Panc1 (cell line): ENCODE data around the gene IQSEC2. TPM values are rescaled to one million over a fixed set of nuclear protein-coding genes. Genes with fewer than 3 reads are reported as not detected.

Source experiments
- ATAC-seq: fragments of 200-7000 bp; cut with Tn5 transposase; 2 replicates; pipeline ENCODE4 v1.9.1; 2020; ENCODE audit warnings: mild to moderate bottlenecking, moderate library complexity
- BruUV-seq: library from RNA; stranded (reverse); fragments of 400-500 nt; replicated peaks from 2 replicates; lab custom pipeline; 2021; lab: Mats Ljungman, UMichigan
- CTCF ChIA-PET: fragments of 300-600 bp; sonication (Branson Sonifier 250); formaldehyde crosslinking; loops from one replicate; lab custom pipeline; 2022; ENCODE audit warnings: antibody characterized with exemption; lab: Charles Lee
- POLR2A ChIA-PET: fragments of 300-600 bp; sonication (Branson Sonifier 250); formaldehyde crosslinking; loops from one replicate; lab custom pipeline; 2022; ENCODE audit warnings: antibody characterized with exemption; lab: Charles Lee
- DNase-seq: peaks from one replicate; pipeline ENCODE4 v3.0.0-alpha.2; 2010; ENCODE audit warnings: low read depth, low spot score
- H3K27ac ChIP-seq: 2 replicates; pipeline ENCODE4 v1.5.1; 2011; ENCODE audit warnings: mild to moderate bottlenecking, low read length, inconsistent platforms
- H3K27me3 ChIP-seq: fragments of 200-500 bp; sonication (Bioruptor generic); 2 replicates; pipeline ENCODE4 v1.6.0; 2014; ENCODE audit warnings: low read length, inconsistent platforms; ENCODE audit not compliant: control insufficient read depth, insufficient read depth
- H3K36me3 ChIP-seq: fragments of 200-500 bp; sonication (Bioruptor generic); 2 replicates; pipeline ENCODE4 v1.5.1; 2014; ENCODE audit warnings: inconsistent platforms, mild to moderate bottlenecking, low read length, moderate library complexity; ENCODE audit not compliant: control insufficient read depth, insufficient read depth
- H3K4me1 ChIP-seq: 2 replicates; pipeline ENCODE4 v1.5.1; 2011; ENCODE audit warnings: inconsistent platforms, mild to moderate bottlenecking, low read length, moderate library complexity; ENCODE audit not compliant: control insufficient read depth, insufficient read depth
- H3K4me3 ChIP-seq, 2 experiments: 2 replicates each; pipeline ENCODE4 v1.5.1; 2011 to 2012; ENCODE audit warnings: low read depth in 2 of 2, low read length in 2 of 2, mild to moderate bottlenecking in 2 of 2, inconsistent platforms in 1 of 2, moderate library complexity in 1 of 2
- H3K9me3 ChIP-seq: fragments of 200-500 bp; sonication (Bioruptor generic); 2 replicates; pipeline ENCODE4 v1.5.1; 2014; ENCODE audit warnings: low read depth, mild to moderate bottlenecking, inconsistent platforms, low read length, moderate library complexity; ENCODE audit not compliant: control insufficient read depth, insufficient read depth
- CTCF ChIP-seq: fragments of 450-650 bp; IDR thresholded peaks from 2 replicates; pipeline ENCODE4 v1.5.1; 2017; ENCODE audit warnings: mild to moderate bottlenecking
- POLR2AphosphoS5 ChIP-seq: IDR thresholded peaks from 2 replicates; pipeline ENCODE4 v1.6.1; 2012; ENCODE audit warnings: mild to moderate bottlenecking, low read depth, low read length, moderate library complexity
- SIN3A ChIP-seq: IDR thresholded peaks from 2 replicates; pipeline ENCODE4 v1.6.1; 2012; ENCODE audit warnings: low read depth, mild to moderate bottlenecking, low read length, moderate library complexity, borderline replicate concordance; ENCODE audit not compliant: insufficient read depth
- TCF7L2 ChIP-seq: IDR thresholded peaks from 2 replicates; pipeline ENCODE4 v1.6.1; 2011; ENCODE audit warnings: mild to moderate bottlenecking, low read depth, low read length, inconsistent platforms
- in situ Hi-C: cut with HindIII; loops from 2 replicates; pipeline ENCODE4 v1.10.0; 2016; ENCODE audit warnings: low sequenced_read_pairs, low pct_unique_long_range_greater_than_20kb
- intact Hi-C: fragments of 100-400 bp; cut with micrococcal nuclease; formaldehyde crosslinking; loops from one replicate; pipeline ENCODE4 v1.10.0; 2022; ENCODE audit not compliant: unreplicated experiment
- total RNA-seq: library from RNA; stranded (reverse); gene quantifications from one replicate; pipeline ENCODE4 v1.2.1, GENCODE V29; 2021; ENCODE audit not compliant: unreplicated experiment
- TF ChIP-seq, protein P1 (sequence below), 2 experiments: IDR thresholded peaks; 2 replicates each; pipeline ENCODE4 v1.6.1; 2011 to 2012; ENCODE audit warnings: low read depth in 2 of 2, control low read depth in 1 of 2, low read length in 1 of 2, mild to moderate bottlenecking in 1 of 2, moderate library complexity in 1 of 2; ENCODE audit not compliant: insufficient read depth in 1 of 2

The IQSEC2 gene
- total RNA-seq, 1 experiment from 2014 or later: 38.8 TPM

- no peak for ATAC-seq
- no peaks in the 10 kb centered on the region for H3K9me3 ChIP-seq
- peaks cover 12% of the 10 kb centered on the region for H3K4me1 ChIP-seq
- no peak overlapping the region for H3K27ac ChIP-seq
- intact Hi-C loops (no loop called here), in situ Hi-C loops (no loop called here)
- H3K36me3 ChIP-seq: no peaks in the 10 kb centered on the region
- no peak overlapping the region for H3K4me3 ChIP-seq
- POLR2A ChIA-PET: no interaction called here
- no peak for TF ChIP-seq CTCF
- TF ChIP-seq, protein P1, sequence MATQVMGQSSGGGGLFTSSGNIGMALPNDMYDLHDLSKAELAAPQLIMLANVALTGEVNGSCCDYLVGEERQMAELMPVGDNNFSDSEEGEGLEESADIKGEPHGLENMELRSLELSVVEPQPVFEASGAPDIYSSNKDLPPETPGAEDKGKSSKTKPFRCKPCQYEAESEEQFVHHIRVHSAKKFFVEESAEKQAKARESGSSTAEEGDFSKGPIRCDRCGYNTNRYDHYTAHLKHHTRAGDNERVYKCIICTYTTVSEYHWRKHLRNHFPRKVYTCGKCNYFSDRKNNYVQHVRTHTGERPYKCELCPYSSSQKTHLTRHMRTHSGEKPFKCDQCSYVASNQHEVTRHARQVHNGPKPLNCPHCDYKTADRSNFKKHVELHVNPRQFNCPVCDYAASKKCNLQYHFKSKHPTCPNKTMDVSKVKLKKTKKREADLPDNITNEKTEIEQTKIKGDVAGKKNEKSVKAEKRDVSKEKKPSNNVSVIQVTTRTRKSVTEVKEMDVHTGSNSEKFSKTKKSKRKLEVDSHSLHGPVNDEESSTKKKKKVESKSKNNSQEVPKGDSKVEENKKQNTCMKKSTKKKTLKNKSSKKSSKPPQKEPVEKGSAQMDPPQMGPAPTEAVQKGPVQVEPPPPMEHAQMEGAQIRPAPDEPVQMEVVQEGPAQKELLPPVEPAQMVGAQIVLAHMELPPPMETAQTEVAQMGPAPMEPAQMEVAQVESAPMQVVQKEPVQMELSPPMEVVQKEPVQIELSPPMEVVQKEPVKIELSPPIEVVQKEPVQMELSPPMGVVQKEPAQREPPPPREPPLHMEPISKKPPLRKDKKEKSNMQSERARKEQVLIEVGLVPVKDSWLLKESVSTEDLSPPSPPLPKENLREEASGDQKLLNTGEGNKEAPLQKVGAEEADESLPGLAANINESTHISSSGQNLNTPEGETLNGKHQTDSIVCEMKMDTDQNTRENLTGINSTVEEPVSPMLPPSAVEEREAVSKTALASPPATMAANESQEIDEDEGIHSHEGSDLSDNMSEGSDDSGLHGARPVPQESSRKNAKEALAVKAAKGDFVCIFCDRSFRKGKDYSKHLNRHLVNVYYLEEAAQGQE (IDR thresholded peaks at IDR 0.05; ENCODE audit: insufficient read depth in 1 of 2, low read depth in 2 of 2, low read length in 1 of 2): no peak
- no peak for TF ChIP-seq TCF7L2
- no peak for TF ChIP-seq POLR2AphosphoS5
- TF ChIP-seq SIN3A: no peak
- no TSS peak for BruUV-seq
- CTCF ChIA-PET: no interaction called here
- H3K27me3 ChIP-seq: no peaks in the 10 kb centered on the region
- no peak for DNase-seq
These were observed 11.8 kb downstream of the IQSEC2 start for GRCh38 chrX:53269536-53270107.

DNA sequence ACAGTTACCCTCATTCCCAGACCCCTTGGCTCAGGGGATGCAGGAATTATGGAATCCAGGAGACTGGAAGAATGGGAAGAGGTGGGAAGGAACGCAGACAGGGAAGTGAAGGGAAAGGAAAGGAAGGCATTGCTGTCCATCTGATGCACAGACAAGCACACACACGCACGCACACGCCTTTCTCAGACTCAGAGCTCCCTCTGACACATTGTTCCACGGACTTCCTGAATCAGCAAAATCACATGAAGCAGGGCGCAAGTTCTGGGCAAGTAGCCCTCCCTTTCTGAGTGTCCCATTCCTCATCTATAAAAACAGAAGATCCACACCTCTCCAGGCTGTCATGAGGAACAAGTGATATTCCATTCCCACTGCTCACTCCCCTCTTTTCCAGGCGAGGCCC is 13.2 kb downstream of the IQSEC2 start:
- ChIA-PET CTCF (interaction anchor here (0.6 kb wide), 1 partner anchor 49 kb away, joined by 5 read pairs; no protein-coding TSS in a partner anchor), POLR2A (no interaction called here)
- no peaks in the 10 kb centered on the region for H3K9me3 ChIP-seq
- in situ Hi-C loops: no loop called here
- no peak overlapping the region for H3K4me3 ChIP-seq
- H3K27me3 ChIP-seq: no peaks in the 10 kb centered on the region
- H3K4me1 ChIP-seq: peaks cover 14% of the 10 kb centered on the region
- ATAC-seq: no peak
- DNase-seq: no peak
- no TSS peak for BruUV-seq
- TF ChIP-seq SIN3A: no peak
- no peak for TF ChIP-seq CTCF
- TF ChIP-seq, protein P1 (IDR thresholded peaks at IDR 0.05; ENCODE audit: insufficient read depth in 1 of 2, low read depth in 2 of 2, low read length in 1 of 2): no peak
- H3K27ac ChIP-seq: no peak overlapping the region
- no peaks in the 10 kb centered on the region for H3K36me3 ChIP-seq
- intact Hi-C loops: no loop called here
